IPS-11a (cell line): ENCODE results near the gene CYP46A1.

Experiments
- H3K4me3 ChIP-seq: one replicate; pipeline ENCODE4 v1.5.1; 2013; ENCODE audit warnings: low read depth, low read length, control low read depth

Gene CYP46A1

DNA sequence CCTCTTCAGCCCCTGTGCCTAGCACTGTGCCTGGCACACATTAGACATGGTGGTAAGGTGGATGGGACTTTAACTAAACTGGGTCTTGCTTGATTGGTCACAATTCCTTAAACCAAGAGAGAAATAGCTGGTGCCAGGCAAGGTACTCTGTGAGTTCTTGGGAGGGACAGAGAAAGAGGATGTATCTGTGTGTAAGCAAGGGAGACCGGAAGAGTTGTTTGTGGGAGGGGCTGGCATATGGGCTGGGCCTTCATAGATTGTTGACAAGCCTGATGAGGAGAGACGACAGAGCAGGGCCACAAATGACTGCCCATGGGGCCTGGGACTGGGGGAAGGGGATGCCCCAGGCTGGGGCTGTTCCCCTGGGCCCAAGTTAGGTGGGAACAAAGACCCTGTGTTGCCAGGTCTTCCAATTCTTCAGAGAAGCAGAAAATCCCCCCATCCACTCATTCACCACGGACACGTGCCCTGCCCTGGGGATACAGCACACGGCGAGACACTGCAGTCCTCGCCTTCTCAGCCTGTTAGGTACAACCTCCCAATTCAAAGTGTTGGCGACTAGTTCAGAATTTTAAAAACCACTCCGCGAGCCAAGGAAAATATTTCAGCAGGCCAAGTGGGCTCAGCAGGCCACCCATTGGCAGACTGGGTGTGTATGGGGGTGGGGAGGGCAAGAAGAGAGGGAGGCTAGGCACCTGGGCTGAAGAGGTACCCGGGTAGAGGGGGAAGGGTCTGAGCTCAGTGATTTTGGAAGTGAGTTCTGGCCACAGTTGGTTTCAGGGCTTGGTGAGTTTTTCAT is 11.4 kb upstream of the CYP46A1 start:
- no peak overlapping the region for H3K4me3 ChIP-seq

GRCh38 chr14:99673305-99674063 is 10.6 kb upstream of the CYP46A1 start:
- H3K4me3 ChIP-seq: no peak overlapping the region

GRCh38 chr14:99674064-99674650 is 9.9 kb upstream of the CYP46A1 start:
- H3K4me3 ChIP-seq: no peak overlapping the region

DNA sequence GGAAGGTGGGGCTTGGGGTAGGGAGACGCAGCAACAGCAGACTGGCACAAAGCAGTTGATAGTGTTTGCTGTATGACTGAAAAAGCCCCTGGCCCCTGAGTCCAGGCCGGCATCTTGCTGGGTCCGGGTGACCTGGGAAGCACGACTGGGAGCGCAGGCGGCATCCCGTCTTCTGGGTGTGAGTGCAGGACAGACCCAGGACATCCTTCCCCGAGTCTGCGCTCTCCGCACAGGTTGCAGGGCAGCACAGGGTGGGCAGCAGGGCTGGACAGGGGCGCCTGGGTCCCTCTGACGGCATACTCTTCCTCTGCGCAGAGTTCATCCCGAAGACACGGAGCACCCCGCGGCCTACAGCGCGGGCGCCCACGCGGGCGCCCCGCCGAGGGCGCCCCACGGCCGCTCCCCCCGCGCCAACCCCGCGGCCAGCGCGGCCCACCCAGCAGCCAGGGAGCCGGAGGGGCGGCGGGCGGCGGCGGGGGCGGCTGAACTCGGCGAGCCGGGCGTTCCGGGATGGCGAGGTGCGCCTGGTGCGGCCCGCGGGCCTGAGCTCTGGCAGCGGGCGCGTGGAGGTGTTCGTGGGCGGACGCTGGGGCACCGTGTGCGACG is 9.2 kb upstream of the CYP46A1 start:
- no peak overlapping the region for H3K4me3 ChIP-seq

DNA sequence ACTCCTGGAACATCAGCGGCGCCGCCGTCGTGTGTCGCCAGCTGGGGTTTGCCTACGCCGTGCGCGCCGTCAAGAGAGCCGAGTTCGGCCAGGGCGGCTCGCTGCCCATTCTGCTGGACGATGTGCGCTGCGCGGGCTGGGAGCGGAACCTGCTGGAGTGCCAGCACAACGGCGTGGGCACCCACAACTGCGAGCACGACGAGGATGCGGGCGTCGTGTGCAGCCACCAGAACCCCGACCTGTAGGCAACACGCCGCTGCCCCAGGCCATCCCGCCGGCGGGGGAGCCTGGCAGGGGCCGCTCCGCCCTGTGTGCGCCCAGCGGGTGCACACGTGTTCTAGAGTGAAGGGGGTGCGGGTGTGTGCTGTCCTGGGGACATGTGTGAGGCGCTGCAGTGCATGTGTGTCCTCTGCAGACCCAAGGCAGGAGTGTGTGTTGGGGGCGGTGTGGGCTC is 8.7 kb upstream of the CYP46A1 start:
- H3K4me3 ChIP-seq: no peak overlapping the region

GRCh38 chr14:99675951-99676350 is 8.1 kb upstream of the CYP46A1 start:
- H3K4me3 ChIP-seq: no peak overlapping the region

DNA sequence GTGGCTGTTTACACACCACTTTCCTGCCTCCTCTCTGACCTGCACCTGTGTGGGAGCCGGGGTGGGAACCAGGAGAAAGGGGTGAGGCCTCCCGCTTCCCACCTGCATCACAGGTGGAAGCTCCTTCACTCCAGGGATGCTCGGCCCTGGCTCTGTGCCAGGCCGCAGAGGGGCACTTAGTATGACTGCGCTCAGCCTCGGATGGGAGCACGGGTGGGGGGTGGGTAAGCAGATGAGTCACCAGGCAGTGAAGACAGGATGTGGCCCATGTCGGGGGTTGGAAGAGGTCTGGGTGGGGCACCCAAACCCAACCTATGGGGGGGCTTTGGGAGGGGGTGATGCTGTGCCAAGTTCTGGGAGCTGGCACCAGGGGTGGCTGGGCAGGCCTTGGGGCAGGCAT is 7.4 kb upstream of the CYP46A1 start:
- H3K4me3 ChIP-seq: no peak overlapping the region

DNA sequence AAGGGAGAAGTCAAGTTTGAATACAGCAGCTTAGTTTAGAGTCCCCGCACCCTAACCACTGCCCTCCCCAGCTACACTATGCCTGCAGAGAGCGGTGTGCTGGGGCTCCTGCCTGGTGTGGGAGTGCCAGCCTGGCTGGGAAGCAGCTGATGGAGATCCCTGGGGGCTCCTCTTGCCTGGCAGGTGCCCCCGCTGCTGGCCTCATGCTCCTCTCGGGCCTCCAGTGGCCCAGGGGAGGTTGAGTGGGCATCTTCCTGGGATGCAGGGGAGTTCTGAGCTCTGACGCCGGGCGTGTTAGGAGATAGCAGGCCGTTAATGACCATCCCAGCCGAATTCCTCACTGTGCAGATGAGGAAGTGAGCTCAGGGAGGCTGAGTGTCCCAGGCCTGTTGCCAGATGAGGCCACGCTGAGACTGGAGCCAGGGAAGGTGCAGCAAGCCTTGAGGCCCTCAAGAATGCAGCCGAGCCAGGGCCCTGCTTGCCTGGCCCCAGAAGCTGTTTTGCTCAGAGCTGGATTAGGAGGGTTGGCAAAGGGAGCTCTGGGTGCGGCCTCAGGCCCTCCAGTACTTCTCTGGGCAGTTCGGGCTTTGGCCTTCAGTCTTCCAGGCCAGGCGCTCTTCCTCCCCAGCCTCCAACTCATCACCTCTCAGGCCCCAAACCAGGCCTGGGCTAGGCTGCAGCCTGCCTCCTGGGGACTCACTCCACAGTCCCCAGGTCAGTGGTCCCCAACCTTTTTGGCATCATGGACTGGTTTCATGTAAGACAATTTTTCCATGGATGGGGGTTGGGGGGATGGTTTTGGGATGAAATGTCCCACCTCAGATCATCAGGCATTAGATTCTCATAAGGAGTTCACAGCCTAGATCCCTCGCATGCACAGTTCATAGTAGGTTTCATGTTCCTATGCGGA is 6.6 kb upstream of the CYP46A1 start:
- H3K4me3 ChIP-seq: no peak overlapping the region

DNA sequence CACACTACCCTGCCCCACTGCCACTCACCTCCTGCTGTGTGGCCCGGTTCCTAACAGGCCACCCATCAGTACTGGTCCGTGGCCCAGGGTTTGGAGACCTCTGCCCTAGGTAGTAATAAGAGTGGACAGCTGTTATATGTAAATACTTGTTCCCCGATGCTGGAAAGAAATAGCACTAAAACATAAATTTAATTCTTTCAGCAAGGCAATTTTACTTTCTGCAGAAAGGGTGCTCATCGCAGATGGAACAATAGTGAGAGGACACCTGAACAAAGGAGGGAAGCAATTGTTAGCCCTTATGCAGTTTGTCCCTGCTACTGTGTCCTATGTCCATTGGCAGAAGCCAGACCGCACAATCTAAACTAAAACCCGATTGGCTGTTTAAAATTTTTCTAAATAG is 5.9 kb upstream of the CYP46A1 start:
- H3K4me3 ChIP-seq: no peak overlapping the region

- no peak overlapping the region for H3K4me3 ChIP-seq
These were observed 5.0 kb upstream of the CYP46A1 start for GRCh38 chr14:99679111-99679510.

DNA sequence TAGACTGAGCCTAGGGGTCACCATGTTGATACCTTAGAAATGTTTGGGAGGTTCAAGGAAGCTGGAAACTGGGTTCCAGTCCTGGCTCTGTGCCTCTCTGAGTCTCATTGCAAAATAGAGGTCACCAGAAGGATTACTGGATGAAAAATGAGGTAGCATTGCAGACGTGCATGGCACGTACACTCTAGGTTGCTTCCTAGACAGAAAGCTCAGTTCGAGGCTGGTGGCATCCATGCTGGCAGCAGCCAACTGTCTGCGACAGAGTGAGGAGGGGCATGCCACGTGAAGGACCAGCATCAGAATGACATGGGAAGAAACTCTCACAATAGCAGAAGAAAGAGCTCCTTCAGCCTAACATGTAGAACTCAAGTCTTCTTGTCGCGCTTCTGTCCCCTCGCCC is 4.6 kb upstream of the CYP46A1 start:
- no peak overlapping the region for H3K4me3 ChIP-seq

DNA sequence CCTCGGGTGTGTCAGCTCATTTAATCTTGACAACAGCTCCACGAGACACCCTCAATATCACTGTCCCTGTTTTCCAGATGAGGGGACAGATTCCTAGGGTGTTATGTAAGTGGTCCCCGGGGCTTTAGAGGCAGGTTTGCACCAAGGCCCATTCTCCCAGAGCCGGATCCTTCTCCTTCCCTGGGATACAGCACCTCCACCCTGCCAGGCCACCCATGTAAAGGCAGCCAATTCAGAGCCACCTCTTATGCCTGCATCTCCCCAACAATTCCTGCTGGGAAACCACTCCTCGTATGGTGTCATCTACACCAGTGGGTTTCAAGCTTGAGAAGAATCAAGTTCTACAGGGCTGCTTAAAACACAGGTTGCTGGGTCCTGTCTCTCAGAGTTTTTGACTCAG is 4.1 kb upstream of the CYP46A1 start:
- no peak overlapping the region for H3K4me3 ChIP-seq

DNA sequence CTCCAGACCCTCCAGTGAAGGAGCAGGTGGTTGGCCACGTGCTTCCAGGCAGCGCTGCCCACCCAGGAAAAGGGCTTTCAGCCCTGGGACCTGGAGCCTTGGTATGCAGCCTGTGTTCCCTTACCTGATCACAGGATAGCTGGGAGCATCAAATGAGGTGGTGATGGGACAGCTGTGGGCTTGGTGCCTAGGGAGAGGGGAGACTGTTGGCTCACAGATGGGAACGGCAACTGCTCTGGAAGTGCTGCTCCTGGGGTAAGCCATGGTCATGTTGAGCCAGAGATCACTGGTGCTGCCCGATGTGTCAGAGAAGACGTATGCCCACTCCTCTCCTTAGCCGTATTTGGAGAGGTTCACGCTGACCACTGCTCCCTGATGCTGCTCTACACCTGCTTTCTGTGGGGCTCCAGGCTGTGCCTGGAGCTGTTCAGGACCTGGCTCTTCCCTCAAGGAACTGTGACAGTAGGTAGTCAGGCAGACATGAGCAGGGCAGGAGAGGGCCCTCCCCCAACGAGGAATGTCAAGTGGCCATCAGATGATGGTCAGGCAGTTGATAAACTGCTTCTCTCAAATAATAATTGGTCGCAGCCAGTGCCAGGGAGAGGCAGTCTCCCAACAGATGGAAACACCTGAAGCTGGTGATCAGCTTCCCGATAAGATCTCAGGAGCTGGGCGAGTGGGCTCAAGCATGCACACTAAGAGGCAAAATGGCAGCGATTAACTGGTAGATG is 2.8 kb upstream of the CYP46A1 start:
- no peak overlapping the region for H3K4me3 ChIP-seq

DNA sequence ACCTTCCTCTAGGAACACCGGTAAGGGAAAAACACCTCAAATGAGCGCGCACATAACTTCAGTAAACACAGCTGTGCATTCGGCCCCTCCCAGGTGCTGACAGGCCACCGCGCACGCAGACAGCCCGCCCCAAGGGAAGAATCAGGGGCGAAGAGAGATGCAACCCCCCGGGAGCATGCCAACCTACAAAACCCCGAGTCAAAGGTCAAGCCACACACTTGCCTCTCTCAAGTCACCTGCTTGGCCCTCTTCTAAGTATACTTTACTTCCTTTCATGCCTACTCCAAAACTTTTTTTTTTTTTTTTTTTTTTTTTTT is 2.3 kb upstream of the CYP46A1 start:
- H3K4me3 ChIP-seq: no peak overlapping the region

DNA sequence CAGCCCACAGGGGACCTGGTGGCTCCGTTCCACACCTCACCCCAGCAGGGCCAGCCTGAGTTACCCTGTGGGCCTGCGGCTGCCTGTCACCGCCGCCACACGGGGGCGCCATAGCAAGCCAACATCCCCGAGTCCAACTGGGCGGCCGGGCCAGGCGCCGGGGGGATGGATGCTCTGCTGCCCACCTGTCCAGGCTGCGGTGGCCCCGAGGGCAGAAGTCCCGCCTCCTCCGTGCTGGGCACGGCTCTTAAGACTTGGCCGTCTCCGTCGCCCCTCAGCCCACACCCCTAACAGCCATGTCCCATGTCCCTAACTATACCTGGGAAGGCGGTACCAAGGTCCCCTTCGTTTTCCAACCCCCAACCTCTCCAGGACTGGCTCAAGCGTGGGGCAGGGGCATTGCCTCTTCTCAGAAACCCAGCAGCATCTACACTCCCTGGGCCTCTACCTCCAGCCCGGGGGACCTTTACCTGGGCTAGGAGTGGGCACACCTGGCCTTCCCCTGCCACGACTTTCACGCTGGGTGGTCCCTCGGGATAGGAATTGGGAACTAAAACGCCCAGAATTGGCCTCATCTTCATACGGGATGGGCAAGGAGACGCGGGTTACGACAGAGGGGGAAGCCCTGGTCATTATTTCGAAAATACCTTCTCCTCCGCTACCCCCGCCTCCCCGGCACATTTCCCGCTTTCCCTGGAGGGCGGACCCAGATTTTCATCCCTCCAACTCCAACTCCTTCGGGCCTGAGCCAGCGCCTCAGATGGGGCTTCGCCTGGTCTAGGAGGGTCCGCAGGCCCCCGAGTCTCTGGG is 1.1 kb upstream of the CYP46A1 start:
- H3K4me3 ChIP-seq: peak overlapping the region; percentile 75

DNA sequence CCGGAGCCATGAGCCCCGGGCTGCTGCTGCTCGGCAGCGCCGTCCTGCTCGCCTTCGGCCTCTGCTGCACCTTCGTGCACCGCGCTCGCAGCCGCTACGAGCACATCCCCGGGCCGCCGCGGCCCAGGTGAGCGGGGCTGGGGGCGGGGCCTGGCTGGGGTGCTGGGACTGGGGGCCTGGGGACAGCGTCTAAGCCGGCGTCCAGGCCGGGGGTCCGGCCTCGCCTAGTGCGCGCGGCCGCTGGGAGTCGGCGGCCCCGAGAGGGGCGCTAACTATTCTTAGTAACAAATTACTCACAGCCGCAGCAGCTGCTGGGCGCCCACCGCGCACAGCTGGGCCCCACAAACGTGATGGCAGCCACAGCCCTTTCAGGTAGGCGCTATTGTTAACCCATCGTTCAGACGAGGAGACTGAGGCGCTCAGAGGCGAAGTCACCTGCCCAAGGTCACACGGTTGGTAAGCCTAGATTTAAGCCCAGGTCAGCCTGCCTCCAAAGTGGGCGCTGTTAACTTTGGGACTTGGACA is 374 bp downstream of the CYP46A1 start:
- peak overlapping the region; percentile 66 for H3K4me3 ChIP-seq

GRCh38 chr14:99685151-99685591 is 1.1 kb downstream of the CYP46A1 start:
- H3K4me3 ChIP-seq: no peak overlapping the region

GRCh38 chr14:99685596-99685995 is 1.5 kb downstream of the CYP46A1 start:
- no peak overlapping the region for H3K4me3 ChIP-seq
